Tibial nerve (tissue), 4 donors: ENCODE measurements around the gene DTNB. TPM values are rescaled to one million over a fixed set of nuclear protein-coding genes. Genes with fewer than 3 reads are reported as not detected.

Source experiments
- DNase-seq, 2 donors: peaks; one replicate each; pipeline ENCODE4 v3.0.0-alpha.2; 2019; ENCODE audit warnings: low spot score in 2 of 2
- H3K27ac ChIP-seq, 4 donors: fragments of 200-600 bp; sonication (generic) in 3 of 4; one replicate each; pipeline ENCODE4 v1.5.1; 2017 to 2019; ENCODE audit warnings: mild to moderate bottlenecking in 1 of 4
- H3K27me3 ChIP-seq, 2 donors: fragments of 200-600 bp; sonication (generic) in 1 of 2; one replicate each; pipeline versions ENCODE4 v1.5.1 to v1.6.0; 2017 to 2019
- H3K36me3 ChIP-seq, 3 donors: fragments of 200-600 bp; sonication (generic); one replicate each; pipeline ENCODE4 v1.5.1; 2018 to 2019
- H3K4me1 ChIP-seq, 4 donors: fragments of 200-600 bp; sonication (generic) in 3 of 4; one replicate each; pipeline ENCODE4 v1.5.1; 2017 to 2019
- H3K4me3 ChIP-seq, 4 donors: fragments of 200-600 bp; sonication (generic) in 3 of 4; one replicate each; pipeline ENCODE4 v1.5.1; 2017 to 2019; ENCODE audit warnings: mild to moderate bottlenecking in 1 of 4, moderate library complexity in 1 of 4
- H3K9me3 ChIP-seq, 4 donors: fragments of 200-600 bp; sonication (generic) in 3 of 4; one replicate each; pipeline ENCODE4 v1.5.1; 2017 to 2019
- EP300 ChIP-seq, 2 donors: sonication (generic); formaldehyde crosslinking; IDR thresholded peaks; one replicate each; pipeline ENCODE4 v1.6.1; 2017; ENCODE audit warnings: antibody characterized with exemption in 2 of 2, mild to moderate bottlenecking in 1 of 2
- POLR2A ChIP-seq, 2 donors: fragments of 450-650 bp; IDR thresholded peaks; one replicate each; pipeline ENCODE4 v1.6.1; 2017; ENCODE audit warnings: antibody characterized with exemption in 2 of 2, mild to moderate bottlenecking in 2 of 2, moderate library complexity in 2 of 2
- WGBS, 2 donors: methylation state at CpG; one replicate each; pipeline ENCODE4 v1.1.5; 2018; 5-methylcytosine and 5-hydroxymethylcytosine counted together
- total RNA-seq, 4 donors: library from RNA; depleted of rRNA; stranded (reverse); fragments of >200 nt; gene quantifications; one replicate each; pipeline ENCODE4 v1.1.0, GENCODE V29; 2016
- TF ChIP-seq, protein P1 (sequence below), 5 experiments: fragments of 200-600 bp in 3 of 5; fragments of 450-650 bp in 2 of 5; sonication (generic) in 3 of 5; IDR thresholded peaks; one replicate each; pipeline ENCODE4 v1.5.1; 2016 to 2019; ENCODE audit warnings: antibody characterized with exemption in 5 of 5, mild to moderate bottlenecking in 3 of 5, moderate library complexity in 2 of 5

DTNB gene
- total RNA-seq, 4 donors from 2014 or later = 9.4 to 18.6 (median 13.1) TPM

GRCh38 chr2:25341753-25342371 is 331.5 kb downstream of the DTNB start, which contains the start of gene DNMT3A:
TSS of gene DNMT3A (minus strand) at chr2:25341925. CDS start at chr2:25313984, 27,941 bp downstream.
- H3K4me1 ChIP-seq = peaks cover 3 to 36% (median 24%) of the 10 kb centered on the region in 4 donors
- peak; percentile 44 to 46 for DNase-seq
- H3K4me3 ChIP-seq = peak within 1 kb of the TSS; percentile 20 to 80 (median 62)
- H3K36me3 ChIP-seq = no peaks in the 10 kb centered on the region
- no peaks in the 10 kb centered on the region for H3K9me3 ChIP-seq
- WGBS, 2 donors = 0 to 2% methylated on average over 9 to 47 of the region's 100 CpGs
- no peaks in the 10 kb centered on the region for H3K27me3 ChIP-seq
- TF ChIP-seq POLR2A (IDR thresholded peaks at IDR 0.05) (no peak), EP300 (IDR thresholded peaks at IDR 0.05) (no peak)
- TF ChIP-seq, protein P1, sequence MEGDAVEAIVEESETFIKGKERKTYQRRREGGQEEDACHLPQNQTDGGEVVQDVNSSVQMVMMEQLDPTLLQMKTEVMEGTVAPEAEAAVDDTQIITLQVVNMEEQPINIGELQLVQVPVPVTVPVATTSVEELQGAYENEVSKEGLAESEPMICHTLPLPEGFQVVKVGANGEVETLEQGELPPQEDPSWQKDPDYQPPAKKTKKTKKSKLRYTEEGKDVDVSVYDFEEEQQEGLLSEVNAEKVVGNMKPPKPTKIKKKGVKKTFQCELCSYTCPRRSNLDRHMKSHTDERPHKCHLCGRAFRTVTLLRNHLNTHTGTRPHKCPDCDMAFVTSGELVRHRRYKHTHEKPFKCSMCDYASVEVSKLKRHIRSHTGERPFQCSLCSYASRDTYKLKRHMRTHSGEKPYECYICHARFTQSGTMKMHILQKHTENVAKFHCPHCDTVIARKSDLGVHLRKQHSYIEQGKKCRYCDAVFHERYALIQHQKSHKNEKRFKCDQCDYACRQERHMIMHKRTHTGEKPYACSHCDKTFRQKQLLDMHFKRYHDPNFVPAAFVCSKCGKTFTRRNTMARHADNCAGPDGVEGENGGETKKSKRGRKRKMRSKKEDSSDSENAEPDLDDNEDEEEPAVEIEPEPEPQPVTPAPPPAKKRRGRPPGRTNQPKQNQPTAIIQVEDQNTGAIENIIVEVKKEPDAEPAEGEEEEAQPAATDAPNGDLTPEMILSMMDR (IDR thresholded peaks at IDR 0.05) = no peak
- peak within 1 kb of the TSS; percentile 62 to 89 (median 80) for H3K27ac ChIP-seq

DNA sequence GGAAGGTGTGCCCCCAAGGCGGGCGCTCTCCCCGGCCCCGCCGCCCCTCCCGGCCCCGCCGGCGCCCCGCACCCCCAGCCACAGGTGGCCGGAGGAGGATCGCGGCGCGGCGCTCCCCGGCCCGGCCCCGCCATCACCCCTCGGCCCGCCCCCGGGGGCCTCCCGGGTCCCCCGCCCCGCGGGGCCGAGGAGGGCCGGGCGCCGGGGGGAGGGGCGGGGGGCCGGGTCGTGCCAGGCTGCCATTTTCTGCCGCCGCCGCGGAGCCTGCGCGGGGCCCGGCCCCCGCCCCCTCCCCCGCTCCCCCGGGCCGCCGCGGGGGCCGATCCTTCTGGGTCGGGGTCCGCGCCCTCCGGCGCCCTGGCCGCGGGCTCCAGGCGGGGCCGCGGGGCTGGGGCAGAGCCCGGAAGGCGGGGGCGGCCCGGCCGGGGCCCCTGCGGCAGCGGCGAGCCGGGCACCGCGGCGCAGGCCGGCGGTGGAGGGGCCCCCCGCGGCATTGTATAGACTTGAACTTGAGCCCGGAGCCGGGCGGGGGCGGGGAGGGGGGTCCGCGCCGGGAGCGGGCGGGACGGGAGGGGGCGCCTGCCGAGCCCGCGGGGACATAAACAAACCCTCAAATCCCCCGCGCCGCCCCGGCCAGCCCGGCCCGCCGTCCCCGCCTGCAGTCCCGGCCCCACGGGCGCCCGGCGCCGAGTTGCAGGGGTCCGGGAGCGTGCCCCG is 332.2 kb downstream of the DTNB start:
- 0 to 1% methylated on average over 7 to 18 of the region's 104 CpGs for WGBS, 2 donors
- H3K27me3 ChIP-seq = no peaks in the 10 kb centered on the region
- DNase-seq = no peak
- H3K4me3 ChIP-seq = peak overlapping the region in 3 of 4 donors; percentile 52 to 80 (median 55)
- no peaks in the 10 kb centered on the region for H3K9me3 ChIP-seq
- H3K4me1 ChIP-seq = peaks cover 3 to 43% (median 27%) of the 10 kb centered on the region in 4 donors
- H3K27ac ChIP-seq = peak overlapping the region; percentile 55 to 89 (median 68)
- no peaks in the 10 kb centered on the region for H3K36me3 ChIP-seq
- TF ChIP-seq, protein P1 (IDR thresholded peaks at IDR 0.05) = peak in 1 of 5 experiments; percentile 8
- no peak for TF ChIP-seq EP300 (IDR thresholded peaks at IDR 0.05)

GRCh38 chr2:25340181-25340921 is 333.0 kb downstream of the DTNB start:
- Histone ChIP-seq H3K9me3 (no peaks in the 10 kb centered on the region), H3K36me3 (no peaks in the 10 kb centered on the region), H3K27ac (peak overlapping the region; percentile 62 to 91 (median 82)), H3K4me1 (peaks cover 3 to 51% (median 29%) of the 10 kb centered on the region in 4 donors), H3K4me3 (peak overlapping the region; percentile 52 to 80 (median 64)), H3K27me3 (no peaks in the 10 kb centered on the region)
- WGBS, 2 donors = 4 to 8% methylated on average over 23 to 47 of the region's 73 CpGs
- TF ChIP-seq POLR2A (IDR thresholded peaks at IDR 0.05) = no peak
- TF ChIP-seq, protein P1 (IDR thresholded peaks at IDR 0.05) = no peak
- TF ChIP-seq EP300 (IDR thresholded peaks at IDR 0.05) = no peak
- no peak for DNase-seq

- H3K9me3 ChIP-seq = no peaks in the 10 kb centered on the region
- H3K4me3 ChIP-seq = peak overlapping the region; percentile 52 to 80 (median 64)
- H3K27ac ChIP-seq = peak overlapping the region; percentile 62 to 91 (median 82)
- WGBS, 2 donors = 45 to 56% methylated on average over 14 to 18 of the region's 18 CpGs
- TF ChIP-seq EP300 (IDR thresholded peaks at IDR 0.05) = peak in 1 of 2 donors; percentile 64
- TF ChIP-seq, protein P1 (IDR thresholded peaks at IDR 0.05) = peak in 1 of 5 experiments; percentile 8
- no peak for TF ChIP-seq POLR2A (IDR thresholded peaks at IDR 0.05)
- peaks cover 3 to 57% (median 29%) of the 10 kb centered on the region in 4 donors for H3K4me1 ChIP-seq
- H3K36me3 ChIP-seq = no peaks in the 10 kb centered on the region
- H3K27me3 ChIP-seq = no peaks in the 10 kb centered on the region
- peak in 1 of 2 donors; percentile 32 for DNase-seq
Observed at GRCh38 chr2:25339791-25340180, 333.6 kb downstream of the DTNB start.
